SKM-1 (cell line): ENCODE data around the gene THSD1.
"Not testable (repeated sequence)": the region's sequence is repeated elsewhere in the genome, so short reads cannot be mapped to it uniquely, and the experiment has no call there.

Experiments
- DNase-seq: peaks from one replicate; lab custom pipeline; 2025; ENCODE audit not compliant: unreplicated experiment; lab: John Stamatoyannopoulos, UW

The THSD1 gene

GRCh38 chr13:52412128-52412527, 6.2 kb upstream of the THSD1 start:
- DNase-seq = no peak

- DNase-seq = no peak
These were observed 5.7 kb upstream of the THSD1 start for GRCh38 chr13:52411629-52412028.

DNA sequence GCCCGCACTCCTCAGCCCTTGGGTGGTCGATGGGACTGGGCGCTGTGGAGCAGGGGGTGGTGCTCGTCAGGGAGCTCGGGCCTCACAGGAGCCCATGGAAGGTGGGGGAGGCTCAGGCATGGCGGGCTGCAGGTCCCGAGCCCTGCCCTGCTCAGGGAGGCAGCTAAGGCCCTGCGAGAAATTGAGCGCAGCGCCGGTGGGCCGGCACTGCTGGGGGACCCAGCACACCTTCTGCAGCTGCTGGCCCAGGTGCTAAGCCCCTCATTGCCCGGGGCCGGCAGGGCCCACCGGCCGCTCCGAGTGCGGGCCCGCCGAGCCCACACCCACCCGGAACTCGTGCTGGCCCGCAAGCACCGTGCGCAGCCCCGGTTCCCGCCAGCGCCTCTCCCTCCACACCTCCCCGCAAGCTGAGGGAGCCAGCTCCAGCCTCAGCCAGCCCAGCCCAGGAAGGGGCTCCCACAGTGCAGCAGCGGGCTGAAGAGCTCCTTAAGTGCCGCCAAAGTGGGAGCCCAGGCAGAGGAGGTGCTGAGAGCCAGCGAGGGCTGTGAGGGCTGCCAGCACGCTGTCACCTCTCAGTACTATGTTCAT, 2.2 kb upstream of the THSD1 start:
- not testable (repeated sequence) for DNase-seq

DNA sequence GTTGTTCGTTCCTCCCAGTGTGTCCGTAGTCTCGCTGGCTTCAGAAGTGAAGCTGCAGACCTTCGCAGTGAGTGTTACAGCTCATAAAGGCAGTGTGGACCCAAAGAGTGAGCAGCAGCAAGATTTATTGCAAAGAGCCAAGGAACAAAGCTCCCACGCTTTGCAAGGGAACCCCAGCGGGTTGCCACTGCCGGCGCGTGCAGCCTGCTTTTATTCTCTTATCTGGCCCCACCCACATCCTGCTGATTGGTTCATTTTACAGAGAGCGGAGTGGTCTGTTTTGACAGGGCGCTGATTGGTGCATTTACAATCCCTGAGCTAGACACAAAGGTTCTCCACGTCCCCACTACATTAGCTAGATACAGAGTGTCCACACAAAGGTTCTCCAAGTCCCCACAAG, 1.5 kb upstream of the THSD1 start:
- not testable (repeated sequence) for DNase-seq

- no peak for DNase-seq
These were observed 657 bp upstream of the THSD1 start for GRCh38 chr13:52406629-52407028.

DNA sequence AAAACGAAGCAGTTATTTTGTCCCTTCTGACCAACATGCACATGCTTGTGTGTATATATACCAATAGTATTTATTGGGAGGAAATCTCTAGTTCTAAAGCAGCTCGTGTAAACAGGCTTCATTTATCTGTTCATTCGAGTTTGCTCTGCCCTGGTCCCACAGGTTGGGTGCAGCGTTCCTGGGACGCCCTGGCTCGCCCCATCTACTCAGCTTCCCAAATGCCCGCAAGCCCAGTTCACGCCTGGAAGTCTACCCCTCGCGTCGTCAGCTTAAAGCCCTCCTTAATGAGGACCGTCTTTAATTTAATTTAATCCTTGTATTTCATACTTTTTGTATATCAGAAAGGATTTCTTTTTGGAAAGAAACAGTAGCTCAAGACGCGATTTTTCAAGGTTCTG, 604 bp downstream of the THSD1 start:
- DNase-seq = no peak

GRCh38 chr13:52399708-52400107, 6.3 kb downstream of the THSD1 start:
- no peak for DNase-seq

GRCh38 chr13:52399046-52399445, 6.9 kb downstream of the THSD1 start:
- no peak for DNase-seq

GRCh38 chr13:52395704-52396103, 10.3 kb downstream of the THSD1 start:
- DNase-seq = no peak

GRCh38 chr13:52394586-52394985, 11.4 kb downstream of the THSD1 start:
- DNase-seq = no peak

GRCh38 chr13:52393572-52394357, 12.2 kb downstream of the THSD1 start:
- DNase-seq = no peak

DNA sequence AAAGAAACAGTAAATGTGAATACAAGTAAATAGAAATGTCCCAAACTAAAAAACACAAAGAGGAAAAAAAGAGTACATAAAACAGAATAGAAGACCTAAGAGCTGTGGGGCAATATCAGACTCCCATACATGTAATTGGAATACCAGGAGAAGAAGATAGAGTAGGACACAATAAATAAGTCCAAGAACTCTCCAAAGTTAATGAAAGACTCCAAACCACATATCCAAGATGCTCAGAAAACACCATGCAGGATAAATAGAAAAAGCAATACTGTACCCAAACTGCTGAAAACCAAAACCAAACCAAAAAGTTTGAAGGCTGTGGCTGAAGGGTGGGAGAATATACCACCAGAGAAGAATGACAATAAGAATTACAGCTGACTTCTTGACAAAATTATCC, 18.3 kb downstream of the THSD1 start:
- DNase-seq = no peak

DNA sequence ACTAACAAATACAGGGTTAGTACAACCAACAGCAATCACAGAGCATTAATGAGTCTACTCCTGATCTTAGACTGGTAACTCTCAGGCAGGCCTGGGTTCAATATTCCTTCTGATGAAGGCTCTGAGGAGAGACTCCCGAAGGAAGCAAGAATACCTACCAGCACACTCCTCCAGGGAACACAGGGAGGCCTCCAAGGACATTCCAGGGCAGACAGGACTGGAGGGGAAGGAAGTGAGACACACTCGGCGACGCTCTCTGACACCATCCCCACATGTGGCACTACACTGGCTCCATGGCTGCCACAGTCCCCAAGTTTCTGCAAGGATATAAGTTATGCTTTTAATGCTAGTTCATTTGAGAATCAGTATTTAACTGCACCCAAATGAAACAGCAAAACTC, 20.1 kb downstream of the THSD1 start:
- no peak for DNase-seq

- DNase-seq = no peak
These were observed 22.6 kb downstream of the THSD1 start for GRCh38 chr13:52383366-52383765.

DNA sequence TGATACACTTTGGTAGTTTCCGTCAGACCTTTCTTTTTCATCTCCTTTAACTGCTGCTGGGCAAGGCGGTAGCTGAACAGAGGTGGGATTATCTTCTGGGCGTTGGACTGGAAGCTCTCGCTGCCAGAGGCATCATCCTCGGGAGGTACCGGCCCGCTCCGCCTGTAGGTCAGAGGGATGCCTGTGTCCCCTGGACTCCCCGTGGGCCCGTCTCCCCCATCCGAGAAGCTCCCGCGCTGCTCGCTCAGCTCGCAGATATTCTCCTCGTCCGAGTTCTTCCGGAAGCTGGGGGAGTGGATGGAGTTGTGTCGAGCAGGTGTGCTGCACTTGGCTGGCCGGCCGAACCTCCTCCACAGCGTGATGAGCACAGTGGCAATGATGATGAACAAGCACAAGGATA, 27.7 kb downstream of the THSD1 start:
- DNase-seq = no peak

- no peak for DNase-seq
These were observed 28.1 kb downstream of the THSD1 start for GRCh38 chr13:52377898-52378297.

- DNase-seq = no peak
These were observed 31.0 kb downstream of the THSD1 start for GRCh38 chr13:52374873-52375411.

GRCh38 chr13:52374389-52374788, 31.6 kb downstream of the THSD1 start:
- DNase-seq = no peak

DNA sequence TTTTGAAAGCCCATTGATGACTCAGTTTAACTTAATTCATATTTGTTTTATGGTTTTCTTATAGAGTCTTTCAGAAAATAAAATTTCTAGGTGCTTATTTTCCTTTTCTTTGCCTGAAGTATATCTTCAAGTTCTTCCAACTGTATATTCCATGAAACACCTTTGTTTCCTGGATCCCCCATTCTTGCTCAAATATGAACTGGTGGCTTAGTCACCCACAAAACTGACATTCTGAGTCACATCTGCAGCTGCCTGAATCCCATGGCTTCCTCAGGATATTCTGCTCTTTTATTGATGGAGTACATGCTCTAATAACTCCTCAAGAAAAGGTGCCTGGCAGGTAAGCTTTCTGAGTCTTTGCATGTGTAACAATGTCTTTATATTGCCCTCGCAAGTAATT, 32.7 kb downstream of the THSD1 start:
- not testable (repeated sequence) for DNase-seq

- DNase-seq = no peak
These were observed 34.2 kb downstream of the THSD1 start for GRCh38 chr13:52371736-52372247.

GRCh38 chr13:52366291-52366690, 39.7 kb downstream of the THSD1 start:
- DNase-seq = no peak

GRCh38 chr13:52362169-52362887, 43.6 kb downstream of the THSD1 start:
- DNase-seq = not testable (repeated sequence)
